ENCODE results near the gene LMO2. TPM values are rescaled to one million over a fixed set of nuclear protein-coding genes. Genes with fewer than 3 reads are reported as not detected.
A peak's percentile ranks its signal among the peaks of the same experiment; 100 is the strongest.
"Not testable (repeated sequence)": the region's sequence is repeated elsewhere in the genome, so short reads cannot be mapped to it uniquely, and the experiment has no call there.

LMO2 gene
- total RNA-seq, 1 experiment from 2014 or later = 6.0 TPM

GRCh38 chr11:33863418-33864172 is 28.3 kb downstream of the LMO2 start:
- DNase-seq (ENCODE audit: low read depth) = no peak

GRCh38 chr11:33861941-33862589 is 29.8 kb downstream of the LMO2 start:
- DNase-seq (ENCODE audit: low read depth) = no peak

- DNase-seq (ENCODE audit: low read depth) = no peak
Observed at GRCh38 chr11:33861386-33861785, 30.5 kb downstream of the LMO2 start.

GRCh38 chr11:33860926-33861325 is 30.9 kb downstream of the LMO2 start:
- DNase-seq (ENCODE audit: low read depth) = no peak

- no peak for DNase-seq (ENCODE audit: low read depth)
Observed at GRCh38 chr11:33859306-33859705, 32.6 kb downstream of the LMO2 start.

- peak; percentile 75 for DNase-seq (ENCODE audit: low read depth)
Observed at GRCh38 chr11:33857933-33858371, 33.9 kb downstream of the LMO2 start.

GRCh38 chr11:33855500-33855899 is 36.4 kb downstream of the LMO2 start:
- DNase-seq (ENCODE audit: low read depth) = no peak

GRCh38 chr11:33848717-33849390 is 43.0 kb downstream of the LMO2 start:
- no peak for DNase-seq (ENCODE audit: low read depth)

- DNase-seq (ENCODE audit: low read depth) = no peak
Observed at GRCh38 chr11:33847251-33847650, 44.6 kb downstream of the LMO2 start.

GRCh38 chr11:33844236-33844635 is 47.6 kb downstream of the LMO2 start:
- no peak for DNase-seq (ENCODE audit: low read depth)

GRCh38 chr11:33843018-33843417 is 48.9 kb downstream of the LMO2 start:
- DNase-seq (ENCODE audit: low read depth) = no peak

- DNase-seq (ENCODE audit: low read depth) = no peak
Observed at GRCh38 chr11:33842236-33842915, 49.5 kb downstream of the LMO2 start.

- not testable (repeated sequence) for DNase-seq (ENCODE audit: low read depth)
Observed at GRCh38 chr11:33838234-33838633, 53.6 kb downstream of the LMO2 start.

GRCh38 chr11:33837334-33837733 is 54.5 kb downstream of the LMO2 start:
- not testable (repeated sequence) for DNase-seq (ENCODE audit: low read depth)

- peak; percentile 64 for DNase-seq (ENCODE audit: low read depth)
Observed at GRCh38 chr11:33835143-33835878, 56.6 kb downstream of the LMO2 start.

- no peak for DNase-seq (ENCODE audit: low read depth)
Observed at GRCh38 chr11:33832676-33833075, 59.2 kb downstream of the LMO2 start.

- DNase-seq (ENCODE audit: low read depth) = no peak
Observed at GRCh38 chr11:33830903-33831648, 60.8 kb downstream of the LMO2 start.

GRCh38 chr11:33829430-33830141 is 62.3 kb downstream of the LMO2 start:
- peak; percentile 74 for DNase-seq (ENCODE audit: low read depth)

GRCh38 chr11:33828604-33829429 is 63.1 kb downstream of the LMO2 start:
- peak; percentile 11 for DNase-seq (ENCODE audit: low read depth)

Measured in Daoy (cell line).